GM18508 (cell line): Measurements from ENCODE around the gene PGS1.

Experiments used
- ATAC-seq: cut with Tn5 transposase; IDR thresholded peaks from one replicate; pipeline ENCODE4 v1.9.1; 2021; ENCODE audit warnings: moderate number of reproducible peaks; ENCODE audit not compliant: insufficient read depth, unreplicated experiment

Gene PGS1

GRCh38 chr17:78383725-78384471 is 5.4 kb downstream of the PGS1 start:
- no peak for ATAC-seq

DNA sequence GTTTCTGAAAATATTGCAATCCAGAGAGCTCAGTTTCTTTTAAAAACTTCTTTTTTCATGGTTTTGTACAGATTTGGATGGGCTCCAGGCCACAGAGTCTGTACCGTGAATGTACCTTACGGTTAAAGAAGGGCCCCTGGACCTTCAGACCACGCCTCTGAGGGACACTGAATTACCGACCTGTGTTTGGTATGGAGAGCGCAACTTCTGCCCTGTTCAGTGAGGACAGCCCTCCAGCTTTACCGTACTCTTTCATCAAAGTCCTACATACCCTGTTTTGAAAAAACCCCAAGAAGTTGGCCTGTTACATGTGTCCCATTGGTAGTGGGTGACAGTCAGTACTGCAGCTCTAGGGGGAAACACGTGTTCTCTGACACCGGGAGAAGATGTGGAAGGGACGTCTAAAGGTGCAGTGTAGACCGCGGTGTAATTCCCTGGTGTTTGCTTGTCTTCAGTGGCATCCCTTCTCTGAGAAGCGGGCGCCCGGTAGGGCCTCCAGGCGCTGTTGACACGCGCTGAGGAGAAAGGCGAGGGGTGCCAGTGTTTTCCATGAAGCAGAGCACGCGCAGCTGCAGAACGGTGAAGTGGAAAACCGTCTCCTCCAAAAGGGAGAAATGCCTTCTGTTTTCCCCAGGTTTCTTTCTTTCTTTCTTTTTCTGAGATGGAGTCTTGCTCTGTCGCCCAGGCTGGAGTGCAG is 6.2 kb downstream of the PGS1 start:
- ATAC-seq, result no peak

DNA sequence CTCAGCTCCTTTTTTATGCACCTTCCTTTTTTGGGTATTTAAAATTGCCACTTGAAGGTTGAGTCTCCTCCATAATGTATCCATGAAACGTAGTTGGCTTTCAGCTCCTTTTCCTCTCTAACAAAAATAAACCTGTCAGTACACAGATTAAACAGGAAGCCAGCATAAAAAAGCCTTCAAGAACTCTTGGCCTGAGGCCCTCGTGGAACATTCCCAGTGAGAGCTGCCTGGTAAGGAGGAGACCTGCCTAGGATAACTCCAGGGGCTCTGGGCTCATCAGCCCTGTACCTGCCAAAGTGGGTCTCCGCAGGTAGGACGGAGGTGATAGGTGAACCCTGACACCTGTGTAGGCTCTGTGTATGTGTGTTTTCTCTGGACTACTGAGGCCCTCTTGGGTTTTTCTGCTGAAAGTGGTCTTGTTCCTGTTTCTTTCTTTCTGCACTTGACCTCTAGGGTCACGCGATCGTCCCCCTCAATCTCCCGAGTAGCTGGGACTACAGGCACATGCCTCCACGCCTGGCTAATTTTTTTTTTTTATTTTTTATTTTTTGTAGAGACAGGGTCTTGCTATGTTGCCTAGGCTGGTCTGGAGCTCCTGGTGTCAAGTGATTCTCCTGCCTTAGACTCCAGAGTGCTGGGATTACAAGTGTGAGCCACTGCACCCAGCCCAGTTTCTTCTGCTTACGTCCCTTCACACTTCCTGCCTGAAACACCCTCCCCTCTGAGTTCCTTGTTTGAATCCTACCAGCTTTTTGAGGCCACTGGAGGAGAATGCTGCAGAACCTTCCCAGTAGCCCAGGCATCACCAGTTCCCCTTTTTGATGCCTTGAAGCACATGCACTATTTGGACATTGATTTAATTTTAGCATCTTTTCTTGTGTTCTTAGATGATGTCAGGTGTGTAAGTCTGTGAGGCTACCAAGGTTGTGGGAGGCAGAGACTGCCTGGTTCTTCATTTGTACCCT is 9.8 kb downstream of the PGS1 start:
- ATAC-seq, result no peak

- ATAC-seq, result no peak
These were observed 12.0 kb downstream of the PGS1 start for GRCh38 chr17:78390241-78391050.

DNA sequence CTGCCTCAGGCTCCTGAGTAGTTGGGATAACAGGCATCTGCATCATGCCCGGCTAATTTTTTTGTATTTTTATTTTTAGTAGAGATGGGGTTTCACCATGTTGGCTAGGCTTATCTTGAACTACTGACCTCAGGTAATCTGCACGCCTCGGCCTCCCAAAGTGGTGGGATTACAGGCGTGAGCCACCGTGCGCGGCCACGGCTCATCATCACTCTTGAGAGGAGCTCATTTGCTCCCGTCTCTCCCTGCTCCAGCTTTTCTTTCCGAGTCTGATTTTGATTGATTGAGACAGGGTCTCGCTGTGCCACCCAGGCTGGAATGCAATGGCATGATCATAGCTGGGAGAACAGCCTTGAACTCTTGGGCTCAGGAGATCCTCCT is 12.6 kb downstream of the PGS1 start:
- no peak for ATAC-seq

DNA sequence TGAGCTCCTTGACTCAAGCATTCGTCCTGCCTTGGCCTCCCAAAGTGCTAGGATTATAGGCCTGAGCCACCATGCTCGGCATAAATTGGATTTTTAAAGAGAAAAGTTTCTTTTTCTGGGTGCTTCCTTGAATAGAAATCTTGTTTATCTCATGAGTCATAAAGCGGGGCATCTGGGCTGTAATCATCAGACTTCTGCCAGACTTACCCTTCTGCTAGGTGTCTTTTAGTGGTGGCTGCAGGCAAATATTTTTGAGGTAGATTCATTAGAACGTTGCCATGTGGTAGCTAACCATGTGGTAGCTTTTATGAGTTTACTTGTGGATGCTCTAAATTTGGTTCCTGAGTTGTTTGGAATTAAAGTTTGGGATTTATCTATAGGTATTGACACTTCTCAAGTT is 13.4 kb downstream of the PGS1 start:
- ATAC-seq, result no peak

DNA sequence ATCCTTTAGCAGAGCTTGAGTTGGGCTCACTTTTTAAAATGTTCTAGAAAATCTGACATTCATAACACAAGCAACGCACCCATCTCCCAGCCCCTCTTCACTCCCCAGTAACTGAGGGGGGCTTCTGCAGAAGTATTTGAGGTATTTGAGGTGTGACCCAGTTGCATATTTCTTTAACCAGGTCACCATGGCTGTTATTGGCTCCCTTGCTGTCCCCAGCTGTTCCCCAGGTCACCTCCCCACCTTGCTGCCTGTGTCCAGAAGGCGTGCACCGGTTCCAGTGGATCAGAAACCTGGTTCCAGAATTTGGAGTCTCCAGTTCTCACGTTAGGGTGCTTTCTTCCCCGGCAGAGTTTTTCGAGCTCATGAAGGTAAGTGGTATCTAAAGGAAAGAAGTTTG is 13.8 kb downstream of the PGS1 start:
- no peak for ATAC-seq

DNA sequence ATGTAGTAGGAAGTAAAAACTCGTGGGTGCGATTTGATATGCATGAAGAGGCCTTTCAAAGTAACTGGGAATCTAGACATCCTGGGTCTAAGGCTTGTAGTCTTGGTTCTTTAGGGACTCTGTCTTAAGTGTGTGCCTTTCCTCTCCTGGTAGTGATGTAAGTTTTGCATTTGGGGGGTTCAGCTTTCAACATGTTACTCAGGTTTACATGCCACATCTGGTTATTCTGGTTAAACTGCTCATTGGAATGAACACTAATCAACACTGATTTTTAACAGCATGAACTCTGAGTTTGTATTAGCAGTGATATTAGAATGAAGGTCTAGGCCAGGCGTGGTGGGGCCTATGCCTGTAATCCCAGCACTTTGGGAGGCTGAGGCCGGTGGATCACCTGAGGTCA is 15.1 kb downstream of the PGS1 start:
- no peak for ATAC-seq

- ATAC-seq, result no peak
These were observed 15.8 kb downstream of the PGS1 start for GRCh38 chr17:78394209-78394608.

DNA sequence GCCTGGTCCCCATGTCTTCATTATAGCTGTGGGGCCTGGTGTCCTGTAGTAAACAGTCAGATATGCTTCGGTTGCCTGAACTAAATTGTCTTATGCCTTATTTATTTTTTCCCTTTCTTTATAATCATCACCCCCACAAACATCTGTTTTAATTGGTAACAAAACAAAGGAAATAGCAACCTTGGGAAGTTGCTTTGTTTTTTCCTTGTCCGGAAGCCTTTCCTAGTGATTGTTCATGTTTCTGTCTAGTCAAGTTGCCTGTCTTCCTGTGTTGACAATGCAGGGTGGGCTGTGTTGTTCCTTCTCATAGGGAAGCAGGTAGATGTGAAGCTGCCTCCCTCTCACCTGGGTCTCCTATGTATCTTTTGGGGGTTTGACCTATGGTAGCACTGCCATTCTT is 16.7 kb downstream of the PGS1 start:
- no peak for ATAC-seq

GRCh38 chr17:78396441-78397337 is 18.2 kb downstream of the PGS1 start:
- ATAC-seq, result no peak

- ATAC-seq, result no peak
These were observed 19.2 kb downstream of the PGS1 start for GRCh38 chr17:78397681-78398101.

DNA sequence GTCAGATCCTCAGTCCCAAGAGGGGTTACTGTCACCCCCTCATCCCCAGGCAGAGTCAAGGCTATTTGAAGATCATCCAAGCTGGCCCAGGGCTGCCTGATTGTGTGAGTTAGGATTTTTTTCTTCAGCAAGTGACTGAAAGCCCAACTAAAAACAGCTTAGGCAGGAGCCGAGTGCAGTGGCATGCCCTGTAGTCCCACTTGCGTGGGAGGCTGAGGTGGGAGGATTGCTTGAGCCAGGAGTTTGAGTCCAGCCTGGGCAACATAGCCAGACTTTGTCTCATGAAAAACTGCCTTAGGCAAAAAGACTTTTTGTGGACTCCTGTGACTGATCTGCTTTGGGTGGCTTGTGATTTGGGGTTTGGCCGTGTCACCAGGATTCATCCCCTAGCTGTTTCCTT is 19.9 kb downstream of the PGS1 start:
- ATAC-seq, result no peak

- ATAC-seq, result no peak
These were observed 20.7 kb downstream of the PGS1 start for GRCh38 chr17:78399028-78399692.

- ATAC-seq, result no peak
These were observed 21.3 kb downstream of the PGS1 start for GRCh38 chr17:78399693-78400144.

DNA sequence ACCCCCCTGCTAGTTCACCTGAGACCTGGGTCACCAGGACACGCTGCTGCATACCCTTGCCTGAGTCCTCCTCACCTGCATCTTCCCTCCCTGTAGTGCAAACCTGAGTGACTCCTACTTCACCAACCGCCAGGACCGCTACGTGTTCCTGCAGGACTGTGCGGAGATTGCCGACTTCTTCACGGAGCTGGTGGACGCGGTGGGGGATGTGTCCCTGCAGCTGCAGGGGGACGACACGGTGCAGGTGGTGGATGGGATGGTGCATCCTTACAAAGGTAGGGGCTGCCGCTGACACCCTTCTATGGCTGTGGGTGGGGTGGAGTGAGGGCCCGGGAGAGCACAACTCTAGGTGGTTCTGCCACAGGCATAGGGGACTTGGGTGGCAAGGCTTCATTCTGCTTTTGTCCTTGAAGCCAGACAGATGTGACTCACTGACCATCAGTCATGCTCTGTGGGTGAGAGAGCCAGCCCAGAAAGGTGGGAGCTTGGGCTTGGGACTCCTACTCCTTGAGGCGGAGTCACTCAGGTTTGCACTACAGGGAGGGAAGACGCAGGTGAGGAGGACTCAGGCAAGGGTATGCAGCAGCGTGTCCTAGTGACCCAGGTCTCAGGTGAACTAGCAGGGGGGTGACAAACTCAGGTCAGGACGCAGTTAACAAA is 22.3 kb downstream of the PGS1 start:
- no peak for ATAC-seq

- ATAC-seq, result no peak
These were observed 22.8 kb downstream of the PGS1 start for GRCh38 chr17:78401246-78401645.

GRCh38 chr17:78401891-78402290 is 23.4 kb downstream of the PGS1 start:
- ATAC-seq, result no peak
